8988T (cell line): ENCODE measurements around the gene MBD3.
"Not testable (repeated sequence)": the region's sequence is repeated elsewhere in the genome, so short reads cannot be mapped to it uniquely, and the experiment has no call there.

Experiments
- DNase-seq: peaks from one replicate; pipeline ENCODE4 v3.0.0; 2011

MBD3 gene

GRCh38 chr19:1533510-1534150 is 59.0 kb downstream of the MBD3 start:
- no peak for DNase-seq

GRCh38 chr19:1532003-1532402 is 60.7 kb downstream of the MBD3 start:
- DNase-seq, result no peak

GRCh38 chr19:1531587-1531986 is 61.1 kb downstream of the MBD3 start:
- no peak for DNase-seq

GRCh38 chr19:1530856-1531255 is 61.8 kb downstream of the MBD3 start:
- DNase-seq, result not testable (repeated sequence)

- DNase-seq, result no peak
These were observed 63.2 kb downstream of the MBD3 start for GRCh38 chr19:1529430-1529816.

GRCh38 chr19:1528596-1529429 is 63.9 kb downstream of the MBD3 start:
- DNase-seq, result no peak

- no peak for DNase-seq
These were observed 64.9 kb downstream of the MBD3 start for GRCh38 chr19:1527650-1528309.

- no peak for DNase-seq
These were observed 65.6 kb downstream of the MBD3 start for GRCh38 chr19:1526979-1527649.

- no peak for DNase-seq
These were observed 66.4 kb downstream of the MBD3 start for GRCh38 chr19:1526066-1526778.

- DNase-seq, result no peak
These were observed 67.3 kb downstream of the MBD3 start for GRCh38 chr19:1525343-1525742.

GRCh38 chr19:1524972-1525325 is 67.7 kb downstream of the MBD3 start:
- no peak for DNase-seq

GRCh38 chr19:1524287-1524971 is 68.2 kb downstream of the MBD3 start:
- no peak for DNase-seq
